ENCODE measurements around the gene INSIG2. TPM values are rescaled to one million over a fixed set of nuclear protein-coding genes. Genes with fewer than 3 reads are reported as not detected.

Gene INSIG2
- total RNA-seq, 1 experiment from 2014 or later: 9.2 TPM

DNA sequence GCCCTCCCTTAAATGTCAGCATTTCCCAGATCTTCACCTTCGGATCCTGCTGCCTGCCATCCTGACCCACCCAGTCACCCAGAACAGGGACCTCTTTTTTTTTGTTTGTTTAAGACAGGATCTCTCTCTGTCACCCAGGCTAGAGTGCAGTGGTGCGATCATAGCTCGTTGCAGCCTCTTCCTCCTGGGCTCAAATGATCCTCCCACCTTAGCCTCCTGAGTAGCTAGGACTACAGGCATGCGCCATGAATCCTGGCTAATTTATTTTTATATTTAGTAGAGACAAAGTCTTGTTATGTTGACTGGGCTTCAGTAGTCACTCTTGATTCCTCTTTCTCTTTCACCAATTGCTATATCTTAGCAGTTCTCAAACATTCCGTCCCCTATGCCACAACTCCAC, 39.0 kb downstream of the INSIG2 start:
- DNase-seq (ENCODE audit: low read depth): no peak

GRCh38 chr2:118128826-118129225, 40.6 kb downstream of the INSIG2 start:
- DNase-seq (ENCODE audit: low read depth): no peak

DNA sequence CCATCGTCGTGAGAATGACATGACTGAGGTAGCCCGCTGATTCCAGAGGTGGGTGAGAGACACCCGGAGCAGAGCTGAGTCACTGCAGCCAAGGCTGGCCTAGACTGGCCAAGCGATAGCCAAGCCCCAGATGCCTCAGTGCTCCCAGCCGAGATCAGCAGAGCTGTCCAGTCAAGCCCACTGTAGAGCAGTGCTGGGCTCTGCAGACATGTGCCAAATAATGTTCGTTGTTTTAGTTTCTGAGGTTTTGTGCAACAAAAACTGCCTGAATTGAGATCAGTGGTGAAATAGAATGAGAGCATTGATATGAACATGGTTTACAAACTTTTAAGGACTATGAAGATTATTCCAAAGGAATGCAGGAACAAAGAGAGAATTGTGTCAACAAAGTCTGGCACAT, 42.1 kb downstream of the INSIG2 start:
- DNase-seq (ENCODE audit: low read depth): no peak

DNA sequence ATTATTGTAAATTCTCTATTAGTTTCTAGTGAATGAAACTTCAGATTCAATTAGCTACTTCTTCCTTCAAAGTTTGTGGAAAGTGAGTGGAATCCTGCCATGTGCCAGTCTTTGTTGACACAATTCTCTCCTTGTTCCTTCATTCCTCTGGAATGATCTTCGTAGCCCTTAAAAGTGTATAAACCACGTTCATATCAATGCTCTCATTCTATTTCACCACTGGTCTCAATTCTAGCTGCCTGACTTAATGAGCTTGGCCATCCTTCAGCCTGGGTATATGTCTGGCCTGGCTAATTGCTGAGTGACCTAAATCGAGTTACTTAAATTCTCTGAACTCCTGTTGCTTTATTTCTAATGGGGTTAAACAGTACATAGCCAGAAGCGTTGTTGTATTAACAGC, 43.5 kb downstream of the INSIG2 start:
- DNase-seq (ENCODE audit: low read depth): no peak

DNA sequence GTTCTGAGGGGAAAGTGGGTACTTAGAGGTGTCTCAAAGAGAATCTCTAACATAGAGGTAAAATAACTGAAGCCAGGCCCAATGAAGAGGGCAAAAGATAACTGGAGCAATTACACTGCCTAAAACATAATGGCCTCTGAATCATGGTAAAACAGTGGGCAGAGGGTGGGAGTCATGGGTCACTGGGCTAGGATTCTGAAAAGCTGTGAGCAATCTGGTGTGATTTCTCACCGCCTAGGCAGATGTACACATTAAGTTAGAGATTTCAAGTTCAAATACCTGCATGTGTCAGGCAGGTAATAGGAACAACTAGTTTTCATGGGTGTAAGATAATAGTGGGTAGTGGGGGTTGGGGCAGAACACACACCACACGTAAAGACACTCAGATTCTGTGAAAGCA, 45.6 kb downstream of the INSIG2 start:
- no peak for DNase-seq (ENCODE audit: low read depth)

- DNase-seq (ENCODE audit: low read depth): no peak
Observed at GRCh38 chr2:118134650-118135049, 46.4 kb downstream of the INSIG2 start.

DNA sequence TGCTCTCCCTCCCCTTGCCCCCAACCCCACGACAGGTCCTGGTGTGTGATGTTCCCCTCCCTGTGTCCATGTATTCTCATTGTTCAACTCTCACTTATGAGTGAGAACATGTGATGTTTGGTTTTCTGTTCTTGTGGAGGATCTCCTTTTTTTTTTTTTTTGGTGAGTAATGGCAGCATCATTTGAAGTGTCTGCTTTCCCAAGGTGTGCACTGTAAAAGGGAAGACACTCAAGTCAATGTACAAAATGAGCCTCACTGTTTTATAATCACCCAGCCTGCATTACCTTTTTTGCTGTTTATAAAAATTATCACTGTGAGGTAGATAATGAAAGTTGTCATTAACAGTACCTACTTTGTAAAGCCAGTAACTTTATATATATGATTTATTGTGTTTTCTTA, 56.9 kb downstream of the INSIG2 start:
- peak; percentile 48 for DNase-seq (ENCODE audit: low read depth)

- no peak for DNase-seq (ENCODE audit: low read depth)
Observed at GRCh38 chr2:118145806-118146205, 57.5 kb downstream of the INSIG2 start.

- DNase-seq (ENCODE audit: low read depth): no peak
Observed at GRCh38 chr2:118146315-118147283, 58.3 kb downstream of the INSIG2 start.

DNA sequence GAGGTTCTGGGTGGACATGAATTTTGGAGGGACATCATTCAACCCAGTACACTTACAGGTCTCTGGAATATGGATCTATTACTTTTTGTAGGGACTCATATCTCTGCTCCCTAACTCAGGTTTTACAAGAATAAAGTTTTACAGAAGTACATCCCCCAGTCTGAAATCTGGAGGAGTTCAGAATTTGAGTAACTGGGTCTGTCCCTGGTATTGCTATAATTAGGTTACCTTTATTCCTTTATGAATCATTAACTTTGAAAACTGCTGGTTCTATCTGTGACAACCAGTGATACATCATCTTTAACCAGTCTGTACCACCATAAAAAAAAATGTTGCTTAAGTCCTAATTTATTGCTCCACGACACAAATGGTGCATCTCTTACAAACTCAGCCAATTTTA, 59.9 kb downstream of the INSIG2 start:
- no peak for DNase-seq (ENCODE audit: low read depth)

- DNase-seq (ENCODE audit: low read depth): no peak
Observed at GRCh38 chr2:118148809-118149208, 60.5 kb downstream of the INSIG2 start.

GRCh38 chr2:118150294-118150693, 62.0 kb downstream of the INSIG2 start:
- DNase-seq (ENCODE audit: low read depth): no peak

- DNase-seq (ENCODE audit: low read depth): no peak
Observed at GRCh38 chr2:118151831-118152230, 63.6 kb downstream of the INSIG2 start.

DNA sequence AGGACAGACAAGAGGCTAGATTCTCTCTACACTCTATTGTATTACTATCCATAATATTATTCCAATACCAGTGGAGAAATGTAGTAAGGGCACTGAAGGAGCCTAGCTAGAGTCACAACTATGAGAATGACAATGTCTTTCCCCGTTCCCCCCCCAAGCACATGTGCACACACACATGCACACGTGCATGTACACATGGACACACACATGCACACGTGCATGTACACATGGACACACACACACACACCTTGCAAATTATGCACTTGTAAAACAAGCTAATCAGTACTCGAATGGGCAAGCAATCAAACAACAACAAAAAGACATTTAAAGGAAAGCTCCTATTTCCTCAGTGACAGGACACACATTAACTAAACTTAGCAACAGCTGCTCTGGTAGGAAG, 65.2 kb downstream of the INSIG2 start:
- DNase-seq (ENCODE audit: low read depth): no peak

DNA sequence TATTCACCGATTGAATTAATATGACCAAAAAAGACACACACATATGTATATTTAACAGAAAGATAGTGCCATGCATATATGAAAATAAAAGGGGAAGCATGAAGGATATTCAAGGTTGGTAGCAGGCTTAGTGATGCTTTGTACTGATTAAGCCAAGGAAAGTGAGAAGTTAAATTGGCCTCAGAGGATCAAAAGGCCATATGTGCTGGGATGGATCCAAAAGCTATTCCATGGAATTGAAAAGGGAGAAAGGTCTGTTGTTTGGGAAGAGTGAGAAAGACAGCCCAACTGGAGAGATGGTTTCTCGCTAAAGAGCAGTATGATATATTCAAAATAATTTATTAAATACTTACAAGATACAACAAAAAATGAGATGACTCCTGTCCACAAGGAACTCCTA, 65.9 kb downstream of the INSIG2 start:
- DNase-seq (ENCODE audit: low read depth): no peak

Other genes starting within 250 kb of the INSIG2 start
- gene CCDC93, start 74.4 kb upstream of the INSIG2 start, total RNA-seq (2014; rRNA removed; shearing (Covaris generic)): 17.4 and 17.9 TPM in 2 replicates